GM21717 (cell line): ENCODE data around the gene TAPBPL.
"Not testable (repeated sequence)": the region's sequence is repeated elsewhere in the genome, so short reads cannot be mapped to it uniquely, and the experiment has no call there.

Source experiments
- ATAC-seq: cut with Tn5 transposase; IDR thresholded peaks from one replicate; pipeline ENCODE4 v1.9.1; 2021; ENCODE audit warnings: mild to moderate bottlenecking, moderate library complexity; ENCODE audit not compliant: unreplicated experiment

The TAPBPL gene

GRCh38 chr12:6462234-6462995, 10.6 kb downstream of the TAPBPL start:
- peak; percentile 17 for ATAC-seq

GRCh38 chr12:6463216-6463615, 11.4 kb downstream of the TAPBPL start:
- ATAC-seq: no peak

GRCh38 chr12:6463858-6464257, 12.0 kb downstream of the TAPBPL start:
- ATAC-seq: no peak

GRCh38 chr12:6464531-6464930, 12.7 kb downstream of the TAPBPL start:
- no peak for ATAC-seq

GRCh38 chr12:6465467-6466183, 13.8 kb downstream of the TAPBPL start:
- ATAC-seq: no peak

- no peak for ATAC-seq
Measured at GRCh38 chr12:6466184-6466573, 14.3 kb downstream of the TAPBPL start.

GRCh38 chr12:6466751-6467150, 14.9 kb downstream of the TAPBPL start:
- not testable (repeated sequence) for ATAC-seq

GRCh38 chr12:6467571-6468282, 15.9 kb downstream of the TAPBPL start:
- not testable (repeated sequence) for ATAC-seq

GRCh38 chr12:6468283-6468575, 16.4 kb downstream of the TAPBPL start:
- no peak for ATAC-seq

- no peak for ATAC-seq
Measured at GRCh38 chr12:6469092-6469491, 17.2 kb downstream of the TAPBPL start.

GRCh38 chr12:6469609-6470374, 17.9 kb downstream of the TAPBPL start:
- peak; percentile 3 for ATAC-seq

- ATAC-seq: peak; percentile 89
Measured at GRCh38 chr12:6470375-6471163, 18.7 kb downstream of the TAPBPL start, which contains the start of gene VAMP1. VAMP1 (minus strand) TSS chr12:6470677; CDS start chr12:6470531, 146 bp downstream.

GRCh38 chr12:6471989-6472360, 20.1 kb downstream of the TAPBPL start:
- no peak for ATAC-seq

GRCh38 chr12:6472491-6472890, 20.6 kb downstream of the TAPBPL start:
- ATAC-seq: no peak

GRCh38 chr12:6475233-6475975, 23.6 kb downstream of the TAPBPL start:
- not testable (repeated sequence) for ATAC-seq

GRCh38 chr12:6476489-6476888, 24.6 kb downstream of the TAPBPL start:
- no peak for ATAC-seq

- ATAC-seq: not testable (repeated sequence)
Measured at GRCh38 chr12:6477601-6478377, 25.9 kb downstream of the TAPBPL start.

GRCh38 chr12:6478416-6478815, 26.6 kb downstream of the TAPBPL start:
- ATAC-seq: no peak

GRCh38 chr12:6488240-6488639, 36.4 kb downstream of the TAPBPL start:
- no peak for ATAC-seq
